CD8-positive, alpha-beta memory T cell (primary cell): ENCODE data around the gene ZDHHC11B. TPM values are rescaled to one million over a fixed set of nuclear protein-coding genes. Genes with fewer than 3 reads are reported as not detected.
"Not testable (repeated sequence)": the region's sequence is repeated elsewhere in the genome, so short reads cannot be mapped to it uniquely, and the experiment has no call there.

ENCODE experiments used
- CTCF ChIA-PET: fragments of 350-600 bp; sonication (Branson Sonifier 250); formaldehyde crosslinking; loops from one replicate; lab custom pipeline; 2021; ENCODE audit warnings: antibody characterized with exemption; lab: Charles Lee
- POLR2A ChIA-PET: fragments of 350-600 bp; sonication (Branson Sonifier 250); formaldehyde crosslinking; loops from one replicate; lab custom pipeline; 2021; ENCODE audit warnings: antibody characterized with exemption; lab: Charles Lee
- DNase-seq, 5 donors: peaks; one replicate each; pipeline versions ENCODE4 v3.0.0 to v3.0.0-alpha.2; 2020 to 2022; ENCODE audit warnings: mixed read lengths in 1 of 5
- H3K27ac ChIP-seq: one replicate; pipeline ENCODE4 v1.7.0; 2013; ENCODE audit warnings: low read depth, mild to moderate bottlenecking, low read length, moderate library complexity
- H3K27me3 ChIP-seq: 2 replicates; pipeline ENCODE4 v1.7.0; 2013; ENCODE audit warnings: low read length, mild to moderate bottlenecking; ENCODE audit not compliant: insufficient read depth, poor library complexity, severe bottlenecking
- H3K36me3 ChIP-seq: 2 replicates; pipeline ENCODE4 v1.7.0; 2013; ENCODE audit warnings: mild to moderate bottlenecking, low read length, moderate library complexity; ENCODE audit not compliant: insufficient read depth
- H3K4me1 ChIP-seq: 2 replicates; pipeline ENCODE4 v1.7.0; 2013; ENCODE audit warnings: mild to moderate bottlenecking, low read length, moderate library complexity; ENCODE audit not compliant: insufficient read depth
- H3K4me3 ChIP-seq: 2 replicates; pipeline ENCODE4 v1.7.0; 2013; ENCODE audit warnings: mild to moderate bottlenecking, low read length
- H3K9me3 ChIP-seq: 2 replicates; pipeline ENCODE4 v1.7.0; 2013; ENCODE audit warnings: mild to moderate bottlenecking, low read length
- H3K27ac Mint-ChIP-seq, 8 donors: one replicate each; pipeline ENCODE4 v1.8.0; 2020 to 2021; ENCODE audit warnings: mixed read lengths in 8 of 8, mild to moderate bottlenecking in 6 of 8, inconsistent platforms in 3 of 8, moderate library complexity in 3 of 8
- H3K27me3 Mint-ChIP-seq, 2 donors: one replicate each; pipeline ENCODE4 v1.8.0; 2020 to 2021; ENCODE audit warnings: mixed read lengths in 2 of 2, mild to moderate bottlenecking in 1 of 2, moderate library complexity in 1 of 2
- H3K36me3 Mint-ChIP-seq, 3 donors: one replicate each; pipeline ENCODE4 v1.8.0; 2020 to 2021; ENCODE audit warnings: mixed read lengths in 3 of 3, inconsistent platforms in 1 of 3, mild to moderate bottlenecking in 1 of 3
- H3K4me1 Mint-ChIP-seq, 3 donors: one replicate each; pipeline ENCODE4 v1.8.0; 2020 to 2021; ENCODE audit warnings: mixed read lengths in 3 of 3, inconsistent platforms in 1 of 3, mild to moderate bottlenecking in 1 of 3
- H3K4me3 Mint-ChIP-seq, 7 donors: one replicate each; pipeline ENCODE4 v1.8.0; 2020 to 2021; ENCODE audit warnings: mixed read lengths in 7 of 7, mild to moderate bottlenecking in 6 of 7, moderate library complexity in 4 of 7, inconsistent platforms in 2 of 7
- H3K9me3 Mint-ChIP-seq, 5 donors: one replicate each; pipeline ENCODE4 v1.8.0; 2020 to 2022; ENCODE audit warnings: mixed read lengths in 5 of 5, mild to moderate bottlenecking in 3 of 5, moderate library complexity in 2 of 5, inconsistent platforms in 1 of 5
- polyA plus RNA-seq: library from polyadenylated mRNA; unstranded; fragments of 300-500 nt; fragmentation: Illumina TruSeq; gene quantifications from one replicate; pipeline ENCODE4 v1.2.3, GENCODE V29; 2021
- total RNA-seq, 2 experiments: library from RNA; stranded (reverse); gene quantifications; one replicate each; pipeline ENCODE4 v1.2.3, GENCODE V29; 2021

The ZDHHC11B gene
- total and polyA plus RNA-seq, 3 experiments from 2014 or later: 0.40 to 0.55 TPM; not detected in 1

DNA sequence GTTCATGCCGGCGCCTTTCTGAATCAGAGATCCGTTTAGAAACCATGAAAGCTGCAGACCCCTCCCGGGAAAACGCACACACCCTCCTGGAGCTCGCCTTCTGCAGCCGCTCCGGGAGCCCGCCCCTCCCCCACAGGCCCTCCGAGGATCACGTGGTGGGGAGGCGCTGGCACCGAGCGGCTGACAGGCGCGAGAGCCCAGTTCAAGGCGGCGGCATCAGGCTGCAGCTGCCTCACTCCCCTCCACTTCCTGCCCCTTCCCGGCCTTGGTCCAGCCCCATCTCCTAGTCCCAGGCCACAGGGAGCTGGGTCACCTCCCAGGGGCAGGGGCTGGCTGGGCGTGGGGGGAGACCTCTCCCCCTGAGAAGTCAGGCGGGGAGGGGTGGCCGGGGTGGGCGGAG is 93.5 kb downstream of the ZDHHC11B start:
- POLR2A ChIA-PET: not testable (repeated sequence)

DNA sequence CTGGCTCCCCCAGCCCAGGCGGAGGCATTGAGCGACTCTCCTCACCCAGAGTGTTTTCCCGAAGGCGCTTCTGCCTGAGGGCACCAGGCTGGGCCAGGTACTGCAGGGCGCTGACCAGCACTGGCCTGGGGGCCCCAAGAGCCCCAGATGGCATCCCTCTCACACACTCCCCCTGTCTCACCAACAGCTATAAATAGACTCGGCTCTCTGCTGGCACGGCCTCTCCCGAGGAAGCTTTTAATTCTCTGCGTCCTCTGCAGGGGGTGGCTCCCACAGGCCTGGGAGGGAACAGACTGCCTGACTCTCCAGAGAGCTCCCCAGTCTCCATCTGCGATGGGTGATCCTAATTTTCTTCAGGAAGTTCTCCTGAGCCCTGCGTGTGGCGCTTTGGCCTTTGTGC is 94.2 kb downstream of the ZDHHC11B start:
- H3K9me3 ChIP-seq, H3K27ac ChIP-seq, H3K36me3 Mint-ChIP-seq, DNase-seq, H3K4me3 ChIP-seq, H3K36me3 ChIP-seq, H3K4me1 Mint-ChIP-seq, H3K27me3 Mint-ChIP-seq, H3K27me3 ChIP-seq, POLR2A ChIA-PET, H3K4me3 Mint-ChIP-seq, H3K27ac Mint-ChIP-seq, CTCF ChIA-PET, H3K9me3 Mint-ChIP-seq, H3K4me1 ChIP-seq: not testable (repeated sequence)

More for the DNA sequence above, 93.5 kb downstream of the ZDHHC11B start:
- H3K36me3 Mint-ChIP-seq, H3K4me3 ChIP-seq, H3K36me3 ChIP-seq, H3K4me1 ChIP-seq, H3K4me1 Mint-ChIP-seq, H3K9me3 Mint-ChIP-seq, H3K9me3 ChIP-seq, CTCF ChIA-PET, H3K4me3 Mint-ChIP-seq, H3K27me3 Mint-ChIP-seq, H3K27me3 ChIP-seq, H3K27ac ChIP-seq, DNase-seq, H3K27ac Mint-ChIP-seq: not testable (repeated sequence)

DNA sequence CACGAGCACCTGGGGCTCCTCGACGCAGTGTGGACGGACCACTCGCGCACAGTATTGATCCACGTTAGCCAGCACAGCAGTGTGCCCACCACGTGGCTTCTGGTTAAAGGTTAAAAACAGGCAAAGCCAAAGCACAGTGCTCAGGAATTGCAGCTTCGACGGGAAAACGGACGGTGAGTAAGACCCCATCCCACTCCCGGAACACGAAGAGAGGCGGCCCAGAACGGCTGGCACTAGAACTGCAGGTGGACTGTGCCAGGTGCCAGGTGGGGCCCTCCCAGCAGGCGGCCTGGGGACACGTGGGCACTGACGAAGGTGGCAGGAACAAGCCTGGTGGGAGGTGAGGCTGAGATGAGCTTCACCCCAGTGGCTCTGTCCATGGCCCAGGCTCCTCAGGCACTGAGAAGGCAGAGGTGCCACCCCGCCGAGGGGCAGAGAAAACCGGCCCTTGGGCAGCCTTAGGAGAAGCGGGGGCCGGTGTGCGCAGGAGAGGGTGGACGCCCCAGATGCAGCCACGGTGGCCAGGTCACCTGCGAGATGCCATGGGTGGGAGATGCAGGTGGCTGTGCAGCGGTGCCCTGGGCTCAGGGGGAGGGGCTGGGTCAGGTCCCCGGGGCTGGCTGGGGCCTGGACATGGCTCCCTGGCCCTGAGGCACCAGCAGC is 96.0 kb downstream of the ZDHHC11B start:
- H3K27ac Mint-ChIP-seq, H3K27ac ChIP-seq, H3K27me3 Mint-ChIP-seq, H3K4me3 ChIP-seq, CTCF ChIA-PET, H3K36me3 Mint-ChIP-seq, DNase-seq, H3K27me3 ChIP-seq, H3K9me3 Mint-ChIP-seq, H3K4me1 ChIP-seq, H3K4me1 Mint-ChIP-seq, H3K9me3 ChIP-seq, POLR2A ChIA-PET, H3K36me3 ChIP-seq, H3K4me3 Mint-ChIP-seq: not testable (repeated sequence)

DNA sequence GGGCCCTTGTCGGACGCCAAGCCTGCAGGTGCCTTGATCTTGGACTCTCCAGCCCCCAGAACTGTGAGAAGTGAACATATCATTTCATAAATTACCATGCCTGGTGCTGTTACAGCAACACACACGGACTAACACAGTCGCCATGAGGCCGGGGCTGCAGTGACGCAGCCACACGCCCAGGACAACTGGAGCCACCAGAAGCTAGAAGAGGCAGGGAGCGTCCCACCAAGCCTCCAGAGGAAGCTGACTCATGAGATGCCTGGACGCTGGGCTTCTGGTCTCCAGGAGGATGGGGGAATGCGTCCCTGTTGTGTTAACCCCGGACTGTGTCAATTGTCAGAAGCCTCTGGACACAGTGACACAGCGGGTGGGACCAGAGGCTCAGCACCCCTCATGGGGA is 97.6 kb downstream of the ZDHHC11B start:
- H3K9me3 ChIP-seq, H3K9me3 Mint-ChIP-seq, CTCF ChIA-PET, H3K27ac ChIP-seq, H3K36me3 ChIP-seq, H3K4me3 Mint-ChIP-seq, H3K27me3 Mint-ChIP-seq, H3K36me3 Mint-ChIP-seq, POLR2A ChIA-PET, H3K4me3 ChIP-seq, H3K4me1 Mint-ChIP-seq, H3K27me3 ChIP-seq, H3K4me1 ChIP-seq, DNase-seq, H3K27ac Mint-ChIP-seq: not testable (repeated sequence)

DNA sequence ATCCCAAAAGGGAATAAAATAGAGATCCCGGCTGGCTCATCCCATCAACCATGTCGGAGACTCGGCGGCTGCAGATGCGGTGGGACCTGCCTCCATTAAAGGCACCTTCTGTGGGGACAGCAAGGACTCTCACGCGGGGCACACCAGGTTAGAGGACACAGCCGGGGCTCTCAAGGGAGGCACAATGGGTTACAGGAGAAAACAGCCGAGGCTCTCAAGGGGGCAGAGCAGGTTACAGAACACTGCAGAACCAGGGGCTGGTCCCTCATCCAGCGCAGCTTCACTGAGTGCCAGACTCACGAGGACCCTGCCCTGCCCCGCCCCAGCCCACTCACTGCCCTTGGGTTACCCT is 98.4 kb downstream of the ZDHHC11B start:
- H3K36me3 ChIP-seq, H3K27ac Mint-ChIP-seq, H3K4me1 Mint-ChIP-seq, POLR2A ChIA-PET, H3K4me3 Mint-ChIP-seq, H3K9me3 ChIP-seq, H3K27me3 Mint-ChIP-seq, H3K4me3 ChIP-seq, H3K27ac ChIP-seq, H3K27me3 ChIP-seq, CTCF ChIA-PET, H3K9me3 Mint-ChIP-seq, H3K36me3 Mint-ChIP-seq, H3K4me1 ChIP-seq, DNase-seq: not testable (repeated sequence)

DNA sequence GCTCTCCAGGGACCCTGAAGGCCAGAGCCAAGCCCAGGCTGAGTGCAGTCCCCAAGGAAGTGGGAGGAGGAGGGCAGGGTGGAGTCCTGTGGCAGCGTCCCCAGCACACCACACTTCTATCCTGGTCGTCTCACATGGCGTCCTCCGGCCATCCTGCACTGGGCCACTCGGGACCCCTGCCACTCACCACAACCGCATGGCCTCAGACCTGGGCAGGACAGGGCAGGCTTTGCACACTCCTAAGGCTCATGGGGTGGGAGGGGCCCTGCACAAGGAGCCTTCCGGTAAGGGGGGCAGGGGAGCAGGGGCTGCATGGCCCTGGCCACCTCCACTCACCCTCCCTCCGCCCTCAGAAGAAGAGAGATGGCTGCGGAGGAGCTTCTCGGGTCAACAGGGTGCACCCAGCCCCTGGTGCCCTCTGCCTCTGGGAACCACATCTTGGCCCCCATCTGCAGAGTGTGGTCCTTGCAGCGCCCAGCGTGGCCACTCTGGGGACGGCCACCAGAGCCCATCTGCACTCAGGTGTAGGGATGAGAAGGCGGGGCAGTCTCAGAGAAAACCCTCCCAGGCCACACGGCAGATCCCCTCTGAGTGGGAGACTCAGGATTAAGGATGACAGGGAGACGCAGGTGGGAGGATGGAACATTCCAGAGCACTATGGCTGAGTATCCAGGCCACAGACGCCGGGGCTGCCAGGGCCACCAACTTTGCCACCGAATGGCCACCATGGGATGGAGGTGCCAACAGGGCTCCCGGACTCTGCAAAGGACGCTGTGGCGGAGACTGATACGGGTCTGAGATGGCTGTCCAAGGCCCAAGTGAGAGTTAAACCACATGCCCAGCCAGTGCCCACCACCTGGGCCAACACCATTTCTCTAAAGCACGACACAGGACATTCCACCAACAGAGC is 99.0 kb downstream of the ZDHHC11B start:
- Mint-ChIP-seq H3K4me1 (no peaks in the 10 kb centered on the region), H3K4me3 (no peak overlapping the region), H3K27ac (no peak overlapping the region), H3K27me3 (peaks cover 2 to 4% of the 10 kb centered on the region in 2 donors), H3K9me3 (no peaks in the 10 kb centered on the region), H3K36me3 (no peaks in the 10 kb centered on the region)
- no peaks in the 10 kb centered on the region for H3K27me3 ChIP-seq
- H3K36me3 ChIP-seq: no peaks in the 10 kb centered on the region
- POLR2A ChIA-PET: no interaction called here
- H3K4me1 ChIP-seq: no peaks in the 10 kb centered on the region
- no peaks in the 10 kb centered on the region for H3K9me3 ChIP-seq
- DNase-seq: no peak
- H3K27ac ChIP-seq: no peak overlapping the region
- H3K4me3 ChIP-seq: no peak overlapping the region
- CTCF ChIA-PET: no interaction called here

DNA sequence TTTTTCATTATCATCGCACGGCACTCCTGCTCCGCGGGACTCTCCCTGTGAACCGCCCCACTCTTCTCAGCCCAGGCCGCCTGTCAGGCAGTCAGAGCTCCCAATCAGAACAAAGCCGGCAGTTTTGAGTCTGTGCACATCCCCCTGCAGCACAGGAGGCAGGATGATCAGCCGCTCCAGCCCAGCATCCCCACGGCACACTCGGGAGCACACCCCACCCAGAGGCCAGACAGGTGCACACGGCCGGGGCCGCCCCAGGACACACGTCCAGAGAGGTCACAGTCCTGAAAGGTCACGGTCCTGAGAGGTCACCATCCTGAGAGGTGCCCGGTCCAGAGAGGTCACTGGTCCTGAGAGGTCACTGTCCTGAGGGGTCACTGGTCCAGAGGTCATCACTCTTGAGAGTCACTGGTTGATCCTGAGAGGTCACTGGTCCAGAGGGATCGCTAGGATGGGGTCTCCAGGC is 99.7 kb downstream of the ZDHHC11B start:
- Mint-ChIP-seq H3K9me3 (no peaks in the 10 kb centered on the region), H3K4me1 (no peaks in the 10 kb centered on the region), H3K27ac (no peak overlapping the region), H3K27me3 (peaks cover 2 to 4% of the 10 kb centered on the region in 2 donors), H3K4me3 (no peak overlapping the region), H3K36me3 (no peaks in the 10 kb centered on the region)
- H3K4me3 ChIP-seq: no peak overlapping the region
- ChIA-PET POLR2A (no interaction called here), CTCF (no interaction called here)
- no peaks in the 10 kb centered on the region for H3K4me1 ChIP-seq
- no peaks in the 10 kb centered on the region for H3K9me3 ChIP-seq
- no peak for DNase-seq
- H3K27ac ChIP-seq: no peak overlapping the region
- no peaks in the 10 kb centered on the region for H3K36me3 ChIP-seq
- H3K27me3 ChIP-seq: no peaks in the 10 kb centered on the region

DNA sequence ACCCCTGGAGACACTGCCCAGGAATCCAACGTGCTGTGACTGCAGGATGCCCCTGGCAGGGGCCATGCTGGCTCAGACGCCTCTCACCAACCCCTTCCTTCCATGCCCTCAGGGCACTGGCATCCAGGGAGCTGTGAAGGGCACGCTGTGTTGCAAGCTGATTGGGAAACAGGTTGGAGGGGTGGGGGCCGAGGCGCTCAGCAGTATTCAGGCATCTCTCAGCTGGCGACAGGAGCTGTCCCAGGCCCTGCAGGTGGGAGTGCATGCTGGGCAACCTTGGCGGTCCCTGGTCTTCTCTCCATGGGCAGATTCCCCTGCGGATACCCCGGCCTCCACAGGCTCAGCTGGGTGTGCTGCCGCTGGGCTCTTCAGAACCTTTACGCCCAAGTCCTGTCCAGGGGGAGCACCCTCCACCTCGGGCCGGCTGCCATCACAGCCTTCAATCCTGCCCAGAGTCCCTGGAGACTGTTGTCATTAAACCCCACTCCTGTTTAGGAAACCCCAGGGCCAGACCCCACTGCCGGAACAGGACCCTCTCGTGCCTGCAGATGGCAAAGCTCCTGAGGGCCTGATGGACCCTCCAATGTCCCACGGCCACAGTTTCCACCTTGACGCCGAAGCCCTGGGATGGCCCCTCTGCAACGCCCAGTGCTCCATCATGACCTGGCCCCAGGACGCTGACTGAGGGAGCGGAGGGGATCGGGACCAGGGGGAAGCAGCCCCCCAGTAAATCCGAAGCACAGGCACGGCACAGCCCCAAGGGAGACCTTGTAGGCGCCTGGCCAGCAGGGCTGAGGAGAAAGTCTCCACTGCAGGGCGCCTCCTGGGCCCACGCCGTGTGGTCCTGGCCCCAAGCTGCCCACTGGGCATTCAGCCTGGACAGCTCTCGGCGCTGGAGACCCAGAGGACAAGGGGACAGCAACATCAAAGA is 100.7 kb downstream of the ZDHHC11B start:
- Histone ChIP-seq H3K27ac (no peak overlapping the region), H3K9me3 (no peaks in the 10 kb centered on the region), H3K4me1 (no peaks in the 10 kb centered on the region), H3K4me3 (no peak overlapping the region), H3K36me3 (no peaks in the 10 kb centered on the region), H3K27me3 (no peaks in the 10 kb centered on the region)
- no peaks in the 10 kb centered on the region for H3K9me3 Mint-ChIP-seq
- ChIA-PET CTCF (no interaction called here), POLR2A (no interaction called here)
- H3K27me3 Mint-ChIP-seq: peaks cover 2 to 4% of the 10 kb centered on the region in 2 donors
- no peaks in the 10 kb centered on the region for H3K4me1 Mint-ChIP-seq
- H3K27ac Mint-ChIP-seq: no peak overlapping the region
- H3K36me3 Mint-ChIP-seq: no peaks in the 10 kb centered on the region
- no peak overlapping the region for H3K4me3 Mint-ChIP-seq
- DNase-seq: no peak
